ENCODE data around the gene OGN.

OGN gene

DNA sequence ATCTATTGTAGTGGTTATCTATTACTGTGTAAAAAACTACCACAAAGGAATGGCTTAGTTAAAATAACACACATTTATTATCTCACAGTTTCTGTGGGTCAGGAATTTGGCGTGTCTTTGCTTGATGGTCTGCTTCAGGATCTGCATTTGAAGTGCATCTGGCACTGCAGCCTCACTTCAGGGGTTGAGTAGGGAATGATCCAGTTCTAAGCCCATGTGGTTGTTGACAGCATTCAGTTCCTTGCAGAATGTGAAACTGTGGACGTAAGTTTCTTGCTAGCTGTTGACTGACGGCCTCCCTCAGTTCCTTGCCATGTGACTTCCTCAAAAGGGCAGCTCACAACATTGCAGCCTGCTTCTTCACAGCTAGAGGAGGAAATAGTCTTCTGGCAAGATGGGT, 2.1 kb upstream of the OGN start:
- Histone ChIP-seq H3K9ac (ENCODE audit: low read length in 5 of 5) (no peak overlapping the region), H3K27ac (ENCODE audit: low read depth, low read length) (no peak overlapping the region), H3K36me3 (ENCODE audit: control insufficient read depth in 5 of 5, insufficient read depth in 5 of 5, low read length in 5 of 5) (no peaks in the 10 kb centered on the region), H3K27me3 (ENCODE audit: control insufficient read depth in 5 of 5, insufficient read depth in 4 of 5, low read length in 5 of 5) (no peaks in the 10 kb centered on the region), H3K4me3 (ENCODE audit: low read depth in 1 of 5, low read length in 5 of 5) (peak overlapping the region in 3 of 5 donors; percentile 10 to 34 (median 28)), H3K4me1 (ENCODE audit: control insufficient read depth in 5 of 5, insufficient read depth in 5 of 5, low read length in 5 of 5) (peaks cover 0 to 19% (median 12%) of the 10 kb centered on the region in 5 donors), H3K9me3 (ENCODE audit: control insufficient read depth in 5 of 5, low read length in 5 of 5) (no peaks in the 10 kb centered on the region)

DNA sequence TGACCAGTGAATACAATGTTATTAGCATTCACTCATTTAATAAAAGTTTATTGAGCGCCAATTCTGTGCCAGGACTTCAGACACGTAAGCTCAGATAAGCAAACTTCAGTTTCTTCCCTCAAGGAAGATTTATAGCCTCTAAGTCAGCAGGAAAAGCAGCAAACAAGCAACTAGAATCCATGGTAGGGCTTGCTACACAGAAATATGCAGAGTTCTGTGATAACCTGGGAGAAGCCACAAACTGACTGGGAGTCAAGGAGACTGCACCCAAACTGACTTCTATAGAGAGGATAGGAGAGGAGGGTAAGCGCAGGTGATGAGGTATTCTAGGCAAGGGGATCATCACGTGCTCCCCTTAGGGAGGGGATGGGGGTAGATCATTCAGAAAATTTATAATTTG, 1.4 kb upstream of the OGN start:
- Histone ChIP-seq H3K4me3 (ENCODE audit: low read depth in 1 of 5, low read length in 5 of 5) (peak overlapping the region in 1 of 5 donors; percentile 4), H3K9me3 (ENCODE audit: control insufficient read depth in 5 of 5, low read length in 5 of 5) (no peaks in the 10 kb centered on the region), H3K27ac (ENCODE audit: low read depth, low read length) (no peak overlapping the region), H3K27me3 (ENCODE audit: control insufficient read depth in 5 of 5, insufficient read depth in 4 of 5, low read length in 5 of 5) (no peaks in the 10 kb centered on the region), H3K9ac (ENCODE audit: low read length in 5 of 5) (no peak overlapping the region), H3K4me1 (ENCODE audit: control insufficient read depth in 5 of 5, insufficient read depth in 5 of 5, low read length in 5 of 5) (peaks cover 0 to 19% (median 12%) of the 10 kb centered on the region in 5 donors), H3K36me3 (ENCODE audit: control insufficient read depth in 5 of 5, insufficient read depth in 5 of 5, low read length in 5 of 5) (no peaks in the 10 kb centered on the region)

DNA sequence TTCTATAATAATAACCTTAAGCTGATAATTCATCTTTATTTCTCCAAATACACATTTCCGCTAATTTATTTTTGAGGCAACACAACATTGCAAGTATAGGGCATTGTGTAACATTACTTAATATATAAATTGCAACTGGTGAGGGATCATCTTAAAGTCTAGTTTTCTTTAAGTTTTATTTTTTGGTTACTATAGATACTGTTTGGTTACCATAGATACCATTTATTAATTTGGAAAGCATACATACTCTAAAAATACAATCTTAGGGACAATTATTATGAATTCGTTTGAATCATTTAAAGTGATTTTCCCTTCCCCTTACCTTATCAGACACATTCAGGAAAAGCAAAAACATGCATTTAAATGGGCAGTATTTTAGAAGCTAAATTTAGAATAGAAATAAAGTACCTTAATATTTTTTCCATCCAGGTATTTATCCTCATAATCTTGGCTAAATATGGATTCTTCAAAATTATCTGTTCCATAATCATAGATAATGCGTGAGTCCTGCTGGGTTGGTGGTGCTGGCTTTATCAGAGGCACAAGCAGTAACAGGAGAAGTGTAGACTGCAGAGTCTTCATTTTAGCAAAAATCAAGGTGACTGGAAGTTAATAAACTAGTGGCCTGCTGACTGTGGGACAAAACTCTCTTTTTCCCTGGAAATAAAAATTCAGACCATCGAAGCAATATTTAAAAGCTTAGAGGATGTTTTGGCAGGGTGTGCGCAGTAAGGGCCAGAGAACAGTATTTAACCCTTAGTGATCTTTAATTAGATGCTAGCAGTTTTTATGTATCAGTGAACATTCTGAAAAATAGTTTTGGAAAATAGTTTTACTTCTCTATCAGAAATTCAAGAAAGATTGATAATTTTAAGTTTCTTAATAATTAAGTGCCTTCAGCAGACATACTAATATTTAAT, 1.3 kb downstream of the OGN start:
- H3K36me3 ChIP-seq (ENCODE audit: control insufficient read depth in 5 of 5, insufficient read depth in 5 of 5, low read length in 5 of 5): no peaks in the 10 kb centered on the region
- no peaks in the 10 kb centered on the region for H3K27me3 ChIP-seq (ENCODE audit: control insufficient read depth in 5 of 5, insufficient read depth in 4 of 5, low read length in 5 of 5)
- H3K27ac ChIP-seq (ENCODE audit: low read depth, low read length): no peak overlapping the region
- peak overlapping the region in 3 of 5 donors; percentile 6 to 58 (median 29) for H3K4me3 ChIP-seq (ENCODE audit: low read depth in 1 of 5, low read length in 5 of 5)
- H3K9me3 ChIP-seq (ENCODE audit: control insufficient read depth in 5 of 5, low read length in 5 of 5): no peaks in the 10 kb centered on the region
- H3K9ac ChIP-seq (ENCODE audit: low read length in 5 of 5): no peak overlapping the region
- peaks cover 0 to 19% (median 9%) of the 10 kb centered on the region in 5 donors for H3K4me1 ChIP-seq (ENCODE audit: control insufficient read depth in 5 of 5, insufficient read depth in 5 of 5, low read length in 5 of 5)

DNA sequence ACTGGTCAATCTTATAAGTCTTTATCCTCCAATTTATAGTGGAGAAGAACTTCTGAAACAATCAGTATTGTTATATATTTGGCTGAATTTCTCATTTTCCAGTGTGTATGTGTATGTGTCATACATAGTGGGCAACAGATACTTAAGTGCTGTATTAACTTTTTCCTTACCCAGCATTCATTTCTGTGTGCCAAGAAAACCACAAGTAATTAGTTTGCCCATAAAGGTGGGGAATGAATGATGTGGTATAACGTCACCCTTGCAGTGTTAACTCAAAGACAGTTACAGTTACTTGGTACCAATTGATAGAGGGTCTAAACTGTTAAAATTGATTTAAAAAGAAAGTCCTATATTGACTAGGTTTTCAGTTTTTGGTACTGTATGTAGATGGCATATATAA, 2.0 kb downstream of the OGN start:
- no peaks in the 10 kb centered on the region for H3K36me3 ChIP-seq (ENCODE audit: control insufficient read depth in 5 of 5, insufficient read depth in 5 of 5, low read length in 5 of 5)
- no peaks in the 10 kb centered on the region for H3K9me3 ChIP-seq (ENCODE audit: control insufficient read depth in 5 of 5, low read length in 5 of 5)
- H3K27ac ChIP-seq (ENCODE audit: low read depth, low read length): no peak overlapping the region
- no peaks in the 10 kb centered on the region for H3K27me3 ChIP-seq (ENCODE audit: control insufficient read depth in 5 of 5, insufficient read depth in 4 of 5, low read length in 5 of 5)
- no peak overlapping the region for H3K9ac ChIP-seq (ENCODE audit: low read length in 5 of 5)
- peak overlapping the region in 2 of 5 donors; percentile 6 to 29 for H3K4me3 ChIP-seq (ENCODE audit: low read depth in 1 of 5, low read length in 5 of 5)
- H3K4me1 ChIP-seq (ENCODE audit: control insufficient read depth in 5 of 5, insufficient read depth in 5 of 5, low read length in 5 of 5): peaks cover 0 to 19% (median 9%) of the 10 kb centered on the region in 5 donors

DNA sequence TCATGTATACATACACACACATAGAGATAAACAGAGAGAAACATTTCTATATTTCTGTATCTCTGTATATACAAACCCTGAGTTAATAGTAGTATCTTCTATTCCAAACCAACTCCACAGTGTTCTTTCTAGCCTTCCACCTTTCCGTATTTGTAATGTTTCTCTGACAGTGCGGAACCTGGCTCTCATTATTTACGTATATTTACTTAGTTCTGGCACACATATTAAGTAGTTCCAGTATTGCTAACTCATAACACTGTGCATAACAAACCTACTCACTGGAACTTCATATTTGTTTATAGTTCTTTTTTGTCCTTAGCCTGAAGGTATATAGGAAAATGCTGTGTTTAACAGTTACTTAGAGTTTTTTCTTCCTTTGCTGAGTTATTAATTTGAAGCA, 6.5 kb downstream of the OGN start:
- no peak overlapping the region for H3K4me3 ChIP-seq (ENCODE audit: low read depth in 1 of 5, low read length in 5 of 5)
- H3K9me3 ChIP-seq (ENCODE audit: control insufficient read depth in 5 of 5, low read length in 5 of 5): peaks cover 0 to 6% (median 0%) of the 10 kb centered on the region in 5 donors
- no peak overlapping the region for H3K27ac ChIP-seq (ENCODE audit: low read depth, low read length)
- no peak overlapping the region for H3K9ac ChIP-seq (ENCODE audit: low read length in 5 of 5)
- no peaks in the 10 kb centered on the region for H3K27me3 ChIP-seq (ENCODE audit: control insufficient read depth in 5 of 5, insufficient read depth in 4 of 5, low read length in 5 of 5)
- no peaks in the 10 kb centered on the region for H3K36me3 ChIP-seq (ENCODE audit: control insufficient read depth in 5 of 5, insufficient read depth in 5 of 5, low read length in 5 of 5)
- H3K4me1 ChIP-seq (ENCODE audit: control insufficient read depth in 5 of 5, insufficient read depth in 5 of 5, low read length in 5 of 5): no peaks in the 10 kb centered on the region

DNA sequence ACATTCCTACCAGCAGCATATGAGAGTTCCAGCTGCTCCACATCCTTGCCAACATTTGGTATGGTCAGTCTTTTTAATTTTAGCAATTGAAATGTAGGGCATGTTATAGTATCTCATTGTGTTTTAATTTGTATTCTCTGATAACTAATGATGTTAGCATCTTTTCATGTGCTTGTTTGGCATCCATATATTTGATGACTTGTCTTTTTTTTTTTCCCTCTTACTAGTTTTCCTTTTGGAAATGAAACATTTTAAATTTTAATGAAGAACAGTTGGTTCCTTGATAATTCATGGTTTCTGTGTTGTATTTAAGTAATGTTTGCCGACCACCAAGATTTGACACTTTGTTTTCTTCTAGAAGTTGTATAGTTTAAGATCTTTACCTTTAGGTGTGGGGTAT, 8.8 kb downstream of the OGN start:
- H3K27ac ChIP-seq (ENCODE audit: low read depth, low read length): no peak overlapping the region
- no peaks in the 10 kb centered on the region for H3K4me1 ChIP-seq (ENCODE audit: control insufficient read depth in 5 of 5, insufficient read depth in 5 of 5, low read length in 5 of 5)
- H3K27me3 ChIP-seq (ENCODE audit: control insufficient read depth in 5 of 5, insufficient read depth in 4 of 5, low read length in 5 of 5): no peaks in the 10 kb centered on the region
- H3K9ac ChIP-seq (ENCODE audit: low read length in 5 of 5): no peak overlapping the region
- no peak overlapping the region for H3K4me3 ChIP-seq (ENCODE audit: low read depth in 1 of 5, low read length in 5 of 5)
- peaks cover 0 to 6% (median 0%) of the 10 kb centered on the region in 5 donors for H3K9me3 ChIP-seq (ENCODE audit: control insufficient read depth in 5 of 5, low read length in 5 of 5)
- H3K36me3 ChIP-seq (ENCODE audit: control insufficient read depth in 5 of 5, insufficient read depth in 5 of 5, low read length in 5 of 5): no peaks in the 10 kb centered on the region

DNA sequence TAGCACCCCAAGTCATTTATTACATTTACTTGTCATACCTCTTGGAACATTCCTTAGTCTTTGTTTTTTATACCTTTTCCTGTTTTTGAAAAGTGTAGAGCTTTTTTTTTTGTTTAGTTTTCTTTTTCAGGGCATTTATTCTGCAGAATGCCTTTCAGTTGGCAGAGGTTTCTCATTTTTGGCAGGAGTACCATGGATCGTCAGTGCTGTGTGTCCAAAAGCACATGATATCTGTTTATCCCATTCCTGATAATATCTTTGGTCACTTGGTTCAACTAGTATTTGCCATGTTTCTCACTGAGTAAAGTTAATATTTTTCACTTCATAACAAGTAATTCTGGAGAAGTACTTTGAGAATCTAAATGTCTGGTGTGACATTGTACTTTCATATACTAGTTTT, 10.7 kb downstream of the OGN start:
- H3K4me3 ChIP-seq (ENCODE audit: low read depth in 1 of 5, low read length in 5 of 5): no peak overlapping the region
- H3K27me3 ChIP-seq (ENCODE audit: control insufficient read depth in 5 of 5, insufficient read depth in 4 of 5, low read length in 5 of 5): no peaks in the 10 kb centered on the region

DNA sequence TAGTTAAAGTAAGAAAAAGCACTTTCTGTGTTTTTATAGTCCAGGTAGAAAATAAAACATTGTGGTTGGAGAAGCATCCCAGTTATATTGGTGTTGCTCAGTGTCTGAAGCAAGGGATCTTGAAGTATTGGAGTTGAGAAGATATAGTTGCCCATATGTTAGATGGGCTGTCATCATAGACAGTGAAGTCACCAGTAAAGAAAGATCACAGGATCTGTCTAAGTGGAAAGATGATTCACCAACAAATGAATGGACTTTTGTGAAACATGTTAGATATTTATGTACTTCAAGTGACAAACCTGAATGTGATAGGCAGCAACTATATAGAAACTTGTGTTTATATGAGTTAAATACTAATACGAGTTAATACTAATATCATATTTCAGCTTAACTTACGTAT, 11.7 kb downstream of the OGN start:
- H3K4me1 ChIP-seq (ENCODE audit: control insufficient read depth in 5 of 5, insufficient read depth in 5 of 5, low read length in 5 of 5): no peaks in the 10 kb centered on the region
- no peaks in the 10 kb centered on the region for H3K36me3 ChIP-seq (ENCODE audit: control insufficient read depth in 5 of 5, insufficient read depth in 5 of 5, low read length in 5 of 5)
- H3K4me3 ChIP-seq (ENCODE audit: low read depth in 1 of 5, low read length in 5 of 5): no peak overlapping the region
- H3K9ac ChIP-seq (ENCODE audit: low read length in 5 of 5): no peak overlapping the region
- H3K27me3 ChIP-seq (ENCODE audit: control insufficient read depth in 5 of 5, insufficient read depth in 4 of 5, low read length in 5 of 5): no peaks in the 10 kb centered on the region
- peaks cover 0 to 6% (median 0%) of the 10 kb centered on the region in 5 donors for H3K9me3 ChIP-seq (ENCODE audit: control insufficient read depth in 5 of 5, low read length in 5 of 5)
- no peak overlapping the region for H3K27ac ChIP-seq (ENCODE audit: low read depth, low read length)

More for the DNA sequence above, 10.7 kb downstream of the OGN start:
- Histone ChIP-seq H3K9me3 (ENCODE audit: control insufficient read depth in 5 of 5, low read length in 5 of 5) (peaks cover 0 to 6% (median 0%) of the 10 kb centered on the region in 5 donors), H3K36me3 (ENCODE audit: control insufficient read depth in 5 of 5, insufficient read depth in 5 of 5, low read length in 5 of 5) (no peaks in the 10 kb centered on the region), H3K9ac (ENCODE audit: low read length in 5 of 5) (no peak overlapping the region), H3K27ac (ENCODE audit: low read depth, low read length) (no peak overlapping the region), H3K4me1 (ENCODE audit: control insufficient read depth in 5 of 5, insufficient read depth in 5 of 5, low read length in 5 of 5) (no peaks in the 10 kb centered on the region)

DNA sequence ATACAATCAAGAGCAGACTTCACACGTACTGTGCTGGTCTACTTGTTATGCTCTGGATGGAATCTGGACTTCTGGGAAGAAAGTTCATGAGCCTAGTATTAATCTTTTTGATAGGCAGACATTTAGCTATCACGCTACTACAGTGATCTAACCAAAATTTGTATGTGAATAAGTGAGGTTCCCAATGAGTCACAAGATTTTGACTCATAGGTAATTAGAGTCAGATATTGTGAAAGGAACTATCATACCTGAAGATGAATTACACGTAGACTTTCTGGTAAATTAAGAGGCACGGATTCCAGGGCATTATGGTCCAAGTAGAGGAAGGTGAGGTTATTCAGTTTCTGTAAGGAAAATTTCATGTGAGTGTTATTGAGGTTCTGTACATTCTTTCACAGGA, 18.4 kb downstream of the OGN start:
- Histone ChIP-seq H3K4me3 (ENCODE audit: low read depth in 1 of 5, low read length in 5 of 5) (no peak overlapping the region), H3K27ac (ENCODE audit: low read depth, low read length) (no peak overlapping the region), H3K9ac (ENCODE audit: low read length in 5 of 5) (no peak overlapping the region), H3K36me3 (ENCODE audit: control insufficient read depth in 5 of 5, insufficient read depth in 5 of 5, low read length in 5 of 5) (no peaks in the 10 kb centered on the region), H3K27me3 (ENCODE audit: control insufficient read depth in 5 of 5, insufficient read depth in 4 of 5, low read length in 5 of 5) (no peaks in the 10 kb centered on the region), H3K4me1 (ENCODE audit: control insufficient read depth in 5 of 5, insufficient read depth in 5 of 5, low read length in 5 of 5) (peaks cover 0 to 9% (median 0%) of the 10 kb centered on the region in 5 donors), H3K9me3 (ENCODE audit: control insufficient read depth in 5 of 5, low read length in 5 of 5) (no peaks in the 10 kb centered on the region)

DNA sequence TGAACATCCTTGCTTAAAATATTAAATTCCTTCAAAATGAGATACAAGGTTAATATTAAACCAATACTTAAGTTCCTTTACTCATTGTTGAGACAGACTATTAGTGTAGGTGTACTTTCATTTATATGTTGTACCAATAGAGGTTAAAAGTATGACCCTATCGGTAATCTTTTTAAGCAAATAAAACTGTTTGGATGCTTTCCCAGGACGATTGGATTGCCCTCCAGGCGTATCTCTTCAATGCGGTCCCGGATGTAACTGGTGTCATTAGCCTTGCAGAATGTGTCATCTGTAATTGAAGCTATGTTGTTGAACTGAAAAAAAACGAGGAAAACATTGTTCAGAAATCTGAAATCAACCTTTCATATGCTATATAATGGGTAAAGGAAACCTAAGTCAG, 18.9 kb downstream of the OGN start:
- no peak overlapping the region for H3K27ac ChIP-seq (ENCODE audit: low read depth, low read length)
- no peaks in the 10 kb centered on the region for H3K36me3 ChIP-seq (ENCODE audit: control insufficient read depth in 5 of 5, insufficient read depth in 5 of 5, low read length in 5 of 5)
- no peak overlapping the region for H3K9ac ChIP-seq (ENCODE audit: low read length in 5 of 5)
- no peak overlapping the region for H3K4me3 ChIP-seq (ENCODE audit: low read depth in 1 of 5, low read length in 5 of 5)
- H3K9me3 ChIP-seq (ENCODE audit: control insufficient read depth in 5 of 5, low read length in 5 of 5): no peaks in the 10 kb centered on the region
- no peaks in the 10 kb centered on the region for H3K27me3 ChIP-seq (ENCODE audit: control insufficient read depth in 5 of 5, insufficient read depth in 4 of 5, low read length in 5 of 5)
- peaks cover 0 to 9% (median 0%) of the 10 kb centered on the region in 5 donors for H3K4me1 ChIP-seq (ENCODE audit: control insufficient read depth in 5 of 5, insufficient read depth in 5 of 5, low read length in 5 of 5)

Measured in subcutaneous abdominal adipose tissue (tissue), 5 donors.